GM06990 (cell line): ENCODE data around the gene DCBLD1.
"Not testable (repeated sequence)": the region's sequence is repeated elsewhere in the genome, so short reads cannot be mapped to it uniquely, and the experiment has no call there.

Experiments used
- DNase-seq: peaks from one replicate; pipeline ENCODE4 v3.0.0-alpha.2; 2011; ENCODE audit not compliant: insufficient read length; ENCODE audit errors: extremely low read depth
- H3K27me3 ChIP-seq: replicated peaks from 2 replicates; pipeline ENCODE4 v1.6.0; 2011; ENCODE audit warnings: low read length; ENCODE audit not compliant: control insufficient read depth, insufficient read depth
- H3K36me3 ChIP-seq: 2 replicates; pipeline ENCODE4 v1.5.1; 2011; ENCODE audit warnings: low read length; ENCODE audit not compliant: control insufficient read depth, insufficient read depth
- H3K4me3 ChIP-seq: replicated peaks from 2 replicates; pipeline ENCODE4 v1.5.1; 2011; ENCODE audit warnings: low read depth, mild to moderate bottlenecking, control low read depth, low read length
- CTCF ChIP-seq: IDR thresholded peaks from 2 replicates; pipeline ENCODE4 v1.5.1; 2011; ENCODE audit warnings: low read length, control low read depth, mild to moderate bottlenecking, inconsistent platforms; ENCODE audit not compliant: insufficient read depth, poor library complexity, severe bottlenecking

Gene DCBLD1

GRCh38 chr6:117467876-117468275 lies 14.6 kb upstream of the DCBLD1 start:
- Histone ChIP-seq H3K27me3 (no peaks in the 10 kb centered on the region), H3K36me3 (no peaks in the 10 kb centered on the region), H3K4me3 (no peak overlapping the region)
- DNase-seq: no peak
- TF ChIP-seq CTCF: no peak

- DNase-seq, H3K27me3 ChIP-seq, H3K36me3 ChIP-seq, H3K4me3 ChIP-seq: not testable (repeated sequence)
These were observed 13.9 kb upstream of the DCBLD1 start for GRCh38 chr6:117468527-117468926.

GRCh38 chr6:117469356-117469755 lies 13.1 kb upstream of the DCBLD1 start:
- TF ChIP-seq CTCF: no peak
- Histone ChIP-seq H3K27me3 (no peaks in the 10 kb centered on the region), H3K4me3 (no peak overlapping the region), H3K36me3 (no peaks in the 10 kb centered on the region)
- DNase-seq: no peak

- Histone ChIP-seq H3K36me3 (no peaks in the 10 kb centered on the region), H3K27me3 (no peaks in the 10 kb centered on the region), H3K4me3 (no peak overlapping the region)
- no peak for DNase-seq
- no peak for TF ChIP-seq CTCF
These were observed 12.7 kb upstream of the DCBLD1 start for GRCh38 chr6:117469791-117470190.

GRCh38 chr6:117472667-117473066 lies 9.8 kb upstream of the DCBLD1 start:
- H3K4me3 ChIP-seq: no peak overlapping the region
- no peak for TF ChIP-seq CTCF
- H3K27me3 ChIP-seq: no peaks in the 10 kb centered on the region
- no peaks in the 10 kb centered on the region for H3K36me3 ChIP-seq
- DNase-seq: no peak

- no peak for DNase-seq
- H3K36me3 ChIP-seq: no peaks in the 10 kb centered on the region
- TF ChIP-seq CTCF: no peak
- H3K4me3 ChIP-seq: no peak overlapping the region
- no peaks in the 10 kb centered on the region for H3K27me3 ChIP-seq
These were observed 9.1 kb upstream of the DCBLD1 start for GRCh38 chr6:117473401-117473800.
